GM19452 (cell line): ENCODE measurements around the gene WARS2.

Experiments used
- ATAC-seq: cut with Tn5 transposase; IDR thresholded peaks from one replicate; pipeline ENCODE4 v1.9.1; 2021; ENCODE audit not compliant: unreplicated experiment

Gene WARS2

GRCh38 chr1:119084798-119085197, 55.7 kb downstream of the WARS2 start:
- ATAC-seq: no peak

GRCh38 chr1:119083980-119084379, 56.5 kb downstream of the WARS2 start:
- ATAC-seq: no peak

- no peak for ATAC-seq
Measured at GRCh38 chr1:119083479-119083878, 57.0 kb downstream of the WARS2 start.

GRCh38 chr1:119081700-119082099, 58.8 kb downstream of the WARS2 start:
- no peak for ATAC-seq

GRCh38 chr1:119081267-119081666, 59.2 kb downstream of the WARS2 start:
- ATAC-seq: no peak

GRCh38 chr1:119080586-119080985, 59.9 kb downstream of the WARS2 start:
- ATAC-seq: no peak

- no peak for ATAC-seq
Measured at GRCh38 chr1:119079881-119080280, 60.6 kb downstream of the WARS2 start.

- no peak for ATAC-seq
Measured at GRCh38 chr1:119075614-119076013, 64.8 kb downstream of the WARS2 start.

GRCh38 chr1:119071321-119071720, 69.1 kb downstream of the WARS2 start:
- no peak for ATAC-seq

- no peak for ATAC-seq
Measured at GRCh38 chr1:119069682-119070081, 70.8 kb downstream of the WARS2 start.

GRCh38 chr1:119068427-119068826, 72.0 kb downstream of the WARS2 start:
- ATAC-seq: no peak

GRCh38 chr1:119061700-119062099, 78.8 kb downstream of the WARS2 start:
- no peak for ATAC-seq

- ATAC-seq: no peak
Measured at GRCh38 chr1:119055568-119055967, 84.9 kb downstream of the WARS2 start.

GRCh38 chr1:119053917-119054316, 86.5 kb downstream of the WARS2 start:
- ATAC-seq: no peak

- ATAC-seq: no peak
Measured at GRCh38 chr1:119052267-119052666, 88.2 kb downstream of the WARS2 start.

- no peak for ATAC-seq
Measured at GRCh38 chr1:119048624-119049404, 91.6 kb downstream of the WARS2 start.

GRCh38 chr1:119046785-119047438, 93.5 kb downstream of the WARS2 start:
- no peak for ATAC-seq

- ATAC-seq: no peak
Measured at GRCh38 chr1:119046429-119046784, 94.0 kb downstream of the WARS2 start.

GRCh38 chr1:119045096-119045746, 95.2 kb downstream of the WARS2 start:
- ATAC-seq: no peak

- no peak for ATAC-seq
Measured at GRCh38 chr1:119040906-119041305, 99.5 kb downstream of the WARS2 start.

GRCh38 chr1:119040489-119040888, 100.0 kb downstream of the WARS2 start:
- no peak for ATAC-seq

- ATAC-seq: no peak
Measured at GRCh38 chr1:119038363-119038762, 102.1 kb downstream of the WARS2 start.
